GM18951 (cell line): ENCODE data around the gene HIPK2.
A peak's percentile ranks its signal among the peaks of the same experiment; 100 is the strongest.

Experiments
- POLR2A ChIP-seq: IDR thresholded peaks from 4 replicates; pipeline ENCODE4 v1.6.1; 2011; ENCODE audit warnings: mild to moderate bottlenecking; ENCODE audit not compliant: insufficient read length, insufficient read depth; ENCODE audit errors: extremely low read depth
- in situ Hi-C: fragments of 300-500 bp; cut with MboI; formaldehyde crosslinking; loops from one replicate; pipeline ENCODE4 v1.12.0; 2022; ENCODE audit warnings: low sequenced_read_pairs, mixed read lengths, inconsistent platforms; ENCODE audit not compliant: unreplicated experiment

Gene HIPK2

DNA sequence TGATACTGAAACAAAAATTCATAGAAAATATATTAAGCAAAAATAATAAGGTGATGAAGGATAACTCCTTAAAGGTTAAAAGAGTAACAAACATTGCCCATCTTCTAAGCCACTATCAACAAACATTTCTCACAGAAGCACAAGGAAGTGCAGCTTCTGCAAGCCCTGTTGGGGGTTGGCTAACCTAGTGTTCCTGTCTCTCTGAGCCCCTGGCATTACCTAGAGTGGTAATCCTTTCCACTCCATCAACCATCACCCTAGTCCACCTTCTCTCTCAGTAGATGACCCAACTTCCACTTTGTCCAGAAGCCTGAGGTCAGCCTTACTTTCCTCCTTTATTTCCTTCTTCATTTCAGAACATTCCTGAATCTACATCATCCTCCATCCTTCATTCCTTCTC, 59.7 kb downstream of the HIPK2 start:
- no peak for TF ChIP-seq POLR2A
- in situ Hi-C loops, result no loop called here

DNA sequence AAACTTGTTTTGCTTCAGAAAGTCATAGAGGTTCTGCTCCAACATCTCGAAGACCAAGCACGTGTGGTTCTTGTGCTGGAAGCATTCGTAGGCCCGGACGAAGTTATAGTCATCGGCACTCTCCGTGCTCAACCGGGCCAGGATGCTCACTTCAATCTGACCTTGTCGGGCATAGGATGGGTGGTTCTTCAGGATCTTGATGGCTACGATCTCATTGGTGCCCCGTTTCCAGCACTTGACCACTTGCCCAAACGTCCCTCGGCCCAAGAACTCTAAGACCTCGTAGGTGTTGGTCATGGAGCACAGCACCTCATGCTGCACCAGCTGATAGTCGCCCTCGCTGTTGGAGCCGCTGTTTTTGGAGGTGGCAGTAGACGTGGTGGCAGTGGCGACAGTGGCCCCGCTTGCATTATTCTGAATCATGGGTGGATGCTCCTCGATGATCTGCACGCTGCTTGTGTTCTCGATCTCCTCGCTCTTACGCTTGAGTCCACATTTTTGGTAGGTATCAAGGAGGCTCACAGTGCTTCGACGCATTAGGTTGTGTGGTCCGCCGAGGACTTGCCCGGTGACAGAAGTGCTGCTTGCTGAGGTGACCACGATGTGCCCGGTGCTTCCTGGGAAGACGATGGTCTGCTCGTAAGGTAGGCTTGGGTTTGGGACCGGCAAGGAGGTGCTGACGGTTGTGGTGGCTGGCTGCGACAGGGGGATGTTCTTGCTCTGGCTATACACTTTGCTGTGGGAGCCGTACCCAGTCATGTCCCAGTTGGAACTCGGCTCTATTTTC, 61.4 kb downstream of the HIPK2 start:
- TF ChIP-seq POLR2A, result no peak
- in situ Hi-C loops, result no loop called here

DNA sequence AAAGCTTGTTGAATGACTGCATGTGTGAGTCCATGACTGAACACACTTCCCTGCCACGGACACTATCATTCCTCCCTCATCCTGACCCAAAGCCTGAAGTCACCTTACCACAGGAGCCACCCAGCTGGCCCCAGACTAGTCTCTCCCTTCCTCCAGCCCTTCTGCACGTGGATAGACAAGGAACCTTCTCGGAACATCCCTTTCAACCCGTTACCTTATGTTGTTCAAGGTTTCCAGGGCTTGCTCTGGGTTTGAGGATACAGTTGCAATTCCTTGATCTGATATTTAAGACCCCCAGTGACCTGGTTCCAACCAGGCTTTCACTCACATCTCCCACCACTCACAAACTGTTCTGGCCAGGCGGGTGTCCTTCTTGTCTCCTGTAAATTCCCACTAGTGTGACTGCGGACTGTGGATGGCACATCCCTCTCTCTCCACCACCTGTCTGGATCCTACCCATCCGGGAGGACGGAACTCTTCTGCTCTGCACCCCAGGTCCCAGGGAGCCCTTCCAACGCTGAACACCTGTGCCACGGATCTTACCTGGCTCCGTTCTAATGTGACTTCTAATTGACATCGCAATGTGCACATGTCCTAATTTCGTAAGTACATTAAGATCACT, 62.5 kb downstream of the HIPK2 start:
- no peak for TF ChIP-seq POLR2A
- in situ Hi-C loops, result no loop called here

DNA sequence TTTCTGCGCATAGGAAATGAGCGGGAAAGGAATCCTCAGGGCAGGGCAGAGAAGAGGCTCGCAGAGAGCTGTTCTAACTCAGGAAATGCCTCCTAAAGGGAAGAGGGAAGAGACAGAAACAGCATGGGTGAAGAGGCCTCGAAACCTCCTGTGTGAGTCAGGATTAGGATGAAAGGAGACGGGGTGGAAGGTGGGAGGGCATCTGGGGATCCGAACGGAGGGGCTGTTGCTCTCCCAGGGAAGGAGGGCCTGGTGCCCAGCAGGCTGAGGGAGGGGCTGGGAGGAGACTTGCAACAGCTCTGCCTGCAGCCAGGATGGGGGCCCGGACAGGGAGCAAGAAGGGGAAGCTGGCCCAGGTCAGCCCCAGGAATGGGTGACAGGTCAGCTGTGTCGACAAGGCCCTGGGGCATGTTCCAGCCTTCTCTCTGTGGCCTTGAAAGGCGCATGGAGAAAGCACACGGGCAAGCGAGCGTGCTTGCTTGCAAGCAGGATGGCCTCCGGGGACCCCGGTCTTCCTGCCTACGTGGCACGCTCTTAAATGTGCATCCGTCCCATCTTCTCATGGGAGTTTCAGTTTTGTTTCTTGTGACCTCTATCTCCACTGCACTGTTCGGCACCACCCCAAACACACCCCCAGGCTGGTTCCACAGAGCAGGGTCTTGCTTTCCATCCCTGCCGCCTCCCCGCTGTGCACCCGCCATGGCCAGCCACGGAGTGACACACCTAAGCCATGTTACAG, 63.5 kb downstream of the HIPK2 start:
- in situ Hi-C loops, result no loop called here
- TF ChIP-seq POLR2A, result peak; percentile 57

DNA sequence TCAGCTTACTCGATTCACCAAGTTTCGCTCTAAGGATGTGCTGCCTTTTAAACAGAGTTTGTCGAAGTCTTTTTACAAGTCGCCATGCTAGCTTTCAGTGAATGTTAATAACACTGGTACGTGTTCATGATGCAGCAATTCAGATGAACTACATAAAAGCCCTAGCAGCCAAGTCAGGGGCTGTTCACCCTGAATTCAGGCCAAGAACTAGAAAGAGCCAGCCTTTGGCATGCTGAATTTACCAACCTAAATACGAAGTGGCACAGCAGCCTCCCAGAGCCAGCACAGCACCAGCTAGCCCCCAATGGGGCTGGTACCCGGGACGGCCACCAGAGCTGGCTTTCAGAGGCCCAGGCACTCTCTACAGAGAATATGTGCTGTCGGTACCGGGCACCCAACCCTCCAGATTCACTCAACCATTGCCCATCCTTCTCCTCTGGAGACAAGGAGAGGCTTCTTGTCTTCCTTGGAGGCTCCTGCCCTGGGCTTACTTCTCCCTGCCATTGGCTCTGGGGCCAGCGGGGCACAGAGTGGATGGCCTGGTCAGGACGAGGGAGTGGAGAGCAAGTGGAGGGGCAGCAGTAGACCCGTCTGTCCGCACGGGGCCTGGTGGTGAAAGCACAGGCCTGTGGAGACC, 64.2 kb downstream of the HIPK2 start:
- in situ Hi-C loops, result no loop called here
- TF ChIP-seq POLR2A, result no peak

DNA sequence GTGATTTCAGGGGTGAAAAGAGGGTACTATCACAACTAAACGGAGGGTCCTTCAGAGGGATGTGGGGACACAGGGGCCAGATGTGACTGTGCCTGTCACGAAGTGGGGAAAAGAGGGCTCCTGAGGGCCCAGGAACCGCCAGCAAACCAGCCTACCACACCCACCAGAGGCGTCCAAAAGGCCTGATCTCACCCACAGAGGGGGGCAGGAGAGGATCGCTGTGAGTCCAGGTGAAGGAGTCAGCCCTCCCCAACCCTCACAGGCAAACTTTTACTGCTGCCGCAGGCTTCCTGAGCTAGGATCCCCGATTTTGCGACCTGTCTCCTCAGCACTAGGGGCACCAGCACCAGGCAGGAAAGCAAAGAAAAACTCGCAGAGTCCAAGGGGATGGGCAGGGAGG, 64.7 kb downstream of the HIPK2 start:
- in situ Hi-C loops, result no loop called here
- no peak for TF ChIP-seq POLR2A

DNA sequence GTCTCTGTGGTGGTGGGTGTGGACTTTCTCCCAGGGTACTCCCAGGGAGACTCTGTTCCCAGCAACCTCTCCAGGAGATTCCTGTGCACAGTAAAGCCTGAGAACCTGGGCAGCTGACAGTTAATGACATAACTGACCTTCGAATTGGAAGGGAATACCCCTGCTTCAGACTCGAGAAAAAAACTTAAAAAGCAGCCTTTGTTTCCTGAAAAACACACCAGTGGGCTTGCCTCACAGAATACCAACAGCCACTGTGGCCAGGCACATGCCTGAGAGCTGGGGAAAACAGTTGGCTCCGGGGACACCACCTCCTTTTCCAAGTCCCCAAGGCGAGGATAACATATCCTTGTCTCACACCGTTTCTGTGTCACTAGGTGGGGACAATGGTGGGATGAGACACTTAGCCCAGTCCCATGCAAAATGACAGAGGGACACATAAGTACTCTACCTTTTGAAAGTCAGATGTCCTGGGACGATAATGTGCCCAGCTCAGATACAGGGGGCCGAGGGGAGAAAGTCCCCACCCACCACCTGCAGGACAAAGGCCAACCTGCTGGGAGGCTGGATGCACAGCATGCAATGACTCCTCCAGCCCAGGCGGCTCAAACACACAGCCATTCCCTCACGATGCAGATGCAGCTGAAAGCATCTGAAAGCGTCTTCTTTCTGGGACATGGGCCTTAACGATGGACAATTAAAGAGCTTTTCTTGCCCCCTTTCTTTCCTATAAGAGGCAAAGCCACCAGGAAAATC, 65.6 kb downstream of the HIPK2 start:
- TF ChIP-seq POLR2A, result no peak
- in situ Hi-C loops, result no loop called here

DNA sequence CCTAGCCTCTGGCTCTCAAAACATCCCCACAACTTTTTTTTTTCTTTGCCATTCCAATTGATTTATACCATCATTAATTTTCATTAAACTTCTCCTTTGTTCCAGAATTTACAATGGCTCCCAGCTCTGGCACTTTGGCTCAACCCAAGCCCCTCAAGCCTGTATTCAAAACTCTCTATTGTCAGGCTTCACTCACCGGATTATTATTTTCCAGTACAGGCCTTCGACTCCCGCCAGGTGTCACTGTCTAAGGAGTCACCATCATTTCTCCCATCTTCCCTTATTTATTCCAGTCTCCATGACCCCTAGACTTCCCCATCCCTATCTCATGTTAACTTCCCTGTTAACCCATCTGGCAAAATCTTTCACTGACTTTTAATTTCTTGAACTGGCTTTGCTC, 67.8 kb downstream of the HIPK2 start:
- in situ Hi-C loops, result no loop called here
- TF ChIP-seq POLR2A, result no peak

DNA sequence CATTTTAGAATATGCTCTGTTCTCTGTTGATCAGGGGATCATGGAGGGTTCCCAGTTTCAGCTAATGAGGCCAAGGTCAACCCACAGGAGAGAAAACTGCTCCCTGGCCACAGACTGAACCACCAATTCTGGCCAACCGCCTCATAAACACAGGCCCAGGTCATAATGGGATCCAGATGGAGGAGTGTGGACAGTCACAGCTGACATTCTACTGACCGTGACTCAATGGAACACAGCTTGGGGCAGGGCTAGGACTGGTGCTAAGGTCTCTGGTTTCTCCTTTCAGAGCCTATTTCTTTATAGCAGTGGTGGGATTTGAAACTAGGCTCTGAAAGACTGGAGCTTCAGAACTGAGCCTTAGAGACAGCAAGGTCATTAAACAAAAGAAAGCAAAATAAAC, 68.3 kb downstream of the HIPK2 start:
- in situ Hi-C loops, result no loop called here
- no peak for TF ChIP-seq POLR2A

DNA sequence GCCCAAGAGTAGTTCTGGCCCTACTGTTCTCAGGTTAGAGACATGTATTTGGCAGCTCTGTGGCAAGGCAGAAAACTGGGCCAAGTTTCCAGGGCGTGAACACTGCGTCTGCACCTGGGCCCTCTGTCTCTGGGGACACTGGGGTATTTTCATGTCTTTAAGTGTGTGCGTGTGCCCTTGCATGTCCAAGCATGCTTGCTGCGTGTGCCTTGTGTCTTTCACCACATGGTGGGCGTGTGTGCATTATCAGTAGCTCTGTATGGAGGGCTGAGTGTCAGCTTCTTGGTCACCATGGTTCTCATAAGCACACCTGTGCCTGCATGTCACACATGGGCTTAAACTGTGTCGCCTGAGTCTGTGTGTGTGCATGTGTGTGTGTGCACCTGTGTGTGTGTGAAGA, 69.3 kb downstream of the HIPK2 start:
- no peak for TF ChIP-seq POLR2A
- in situ Hi-C loops, result no loop called here

DNA sequence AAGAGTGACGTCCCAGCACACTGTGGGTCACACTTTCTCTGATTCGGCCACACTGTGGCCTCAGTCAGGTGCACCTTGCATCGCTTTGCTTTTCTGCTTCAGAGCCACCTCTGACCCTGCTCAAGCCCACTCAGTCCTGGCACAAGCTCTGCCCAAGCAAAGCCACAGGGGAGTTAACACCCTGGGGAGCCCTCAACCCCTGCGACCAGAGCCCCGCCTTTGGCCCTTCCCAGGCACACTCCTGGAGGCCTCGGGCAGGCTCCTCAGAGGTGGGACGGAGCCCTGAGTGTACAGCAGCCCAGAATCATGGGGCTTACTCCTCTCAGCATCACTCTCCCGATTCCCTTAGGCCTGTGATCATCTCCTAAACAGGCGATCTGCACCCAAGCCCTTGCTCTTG, 71.0 kb downstream of the HIPK2 start:
- in situ Hi-C loops, result no loop called here
- no peak for TF ChIP-seq POLR2A

DNA sequence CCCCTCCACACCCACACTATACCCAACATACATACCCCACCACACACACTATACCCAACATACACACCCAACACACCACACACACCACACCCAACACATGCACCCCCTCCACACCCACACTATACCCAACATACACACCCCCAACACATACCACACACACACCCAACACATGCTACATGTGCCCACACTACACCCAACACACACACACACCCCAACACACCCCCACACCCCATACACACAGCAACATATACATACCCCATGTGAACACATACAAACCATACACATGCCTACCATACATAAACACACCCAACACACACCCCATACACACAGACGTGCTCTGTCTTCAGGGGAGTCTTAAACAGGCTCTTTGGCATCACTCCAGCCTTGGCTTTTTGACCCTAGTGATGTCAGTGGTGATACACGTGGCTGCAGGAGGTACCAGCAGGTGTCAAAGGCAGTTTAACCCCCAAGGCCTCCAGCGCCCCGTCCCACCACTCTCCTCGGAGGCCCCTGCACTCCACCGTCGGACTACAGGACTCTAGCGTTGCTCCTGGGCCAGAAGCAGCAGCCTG, 73.4 kb downstream of the HIPK2 start:
- in situ Hi-C loops, result no loop called here
- TF ChIP-seq POLR2A, result no peak
